K562 (cell line): ENCODE measurements around the gene POU3F1. TPM values are rescaled to one million over a fixed set of nuclear protein-coding genes. Genes with fewer than 3 reads are reported as not detected.
A peak's percentile ranks its signal among the peaks of the same experiment; 100 is the strongest.

Source experiments
- ARID3A ChIP-seq: IDR thresholded peaks from 2 replicates; pipeline ENCODE4 v1.6.1; 2012; ENCODE audit warnings: low read depth, low read length, improper control_type of control experiment, borderline replicate concordance
- BMI1 ChIP-seq: fragments of 150-350 bp; IDR thresholded peaks from 2 replicates; pipeline ENCODE4 v1.6.1; 2014; ENCODE audit warnings: low read length
- CHCHD3 ChIP-seq: fragments of 250-450 bp; sonication (Bioruptor Pico); IDR thresholded peaks from 2 replicates; pipeline ENCODE4 v2.1.2; 2022; ENCODE audit warnings: mild to moderate bottlenecking
- EGR1 ChIP-seq: fragments of 450-650 bp; conservative IDR thresholded peaks from 2 replicates; pipeline ENCODE4 v1.6.1; 2017; ENCODE audit warnings: mild to moderate bottlenecking
- EHMT2 ChIP-seq: fragments of 450-650 bp; IDR thresholded peaks from 2 replicates; pipeline ENCODE4 v1.6.1; 2018; ENCODE audit warnings: antibody characterized with exemption
- GATAD2B ChIP-seq: fragments of 450-650 bp; IDR thresholded peaks from 2 replicates; pipeline ENCODE4 v1.6.1; 2017; ENCODE audit warnings: mild to moderate bottlenecking, borderline replicate concordance
- HMG20B ChIP-seq: fragments of 250-450 bp; sonication (Bioruptor Pico); IDR thresholded peaks from 2 replicates; pipeline ENCODE4 v1.5.0; 2021; ENCODE audit warnings: mild to moderate bottlenecking
- JUND ChIP-seq, 2 experiments: IDR thresholded peaks; 2 replicates in 1 of 2; 3 replicates in 1 of 2; pipeline ENCODE4 v1.6.1; 2011; ENCODE audit warnings: borderline replicate concordance in 2 of 2, low read depth in 2 of 2, low read length in 2 of 2, improper control_type of control experiment in 1 of 2, missing biosample characterization in 1 of 2, missing genetic modification characterization in 1 of 2, missing genetic modification reagents in 1 of 2
- KDM2B ChIP-seq: fragments of 250-450 bp; sonication (Bioruptor Pico); IDR thresholded peaks from 2 replicates; pipeline ENCODE4 v1.8.0; 2021; ENCODE audit warnings: mild to moderate bottlenecking, moderate library complexity
- PCBP2 ChIP-seq: fragments of 200-400 bp; formaldehyde crosslinking; IDR thresholded peaks from 2 replicates; pipeline ENCODE4 v1.6.1; 2018; ENCODE audit warnings: low read length, low read depth, mild to moderate bottlenecking, moderate library complexity; ENCODE audit not compliant: poor library complexity, severe bottlenecking
- PTTG1 ChIP-seq: fragments of 450-650 bp; IDR thresholded peaks from 2 replicates; pipeline ENCODE4 v1.6.1; 2016; ENCODE audit warnings: low read depth, mild to moderate bottlenecking, missing genetic modification characterization, missing compliant biosample characterization
- SFPQ ChIP-seq: fragments of 200-400 bp; formaldehyde crosslinking; IDR thresholded peaks from 2 replicates; pipeline ENCODE4 v1.6.1; 2017; ENCODE audit warnings: mild to moderate bottlenecking, low read depth, low read length, moderate library complexity
- SMARCB1 ChIP-seq: IDR thresholded peaks from 2 replicates; pipeline ENCODE4 v1.6.1; 2011; ENCODE audit warnings: improper control_type of control experiment, low read depth; ENCODE audit not compliant: insufficient read length
- SNRNP70 ChIP-seq: fragments of 200-400 bp; formaldehyde crosslinking; optimal IDR thresholded peaks from 2 replicates; pipeline ENCODE3; 2017; ENCODE audit warnings: low read depth, low read length
- SP2 ChIP-seq: IDR thresholded peaks from 2 replicates; pipeline ENCODE4 v1.6.1; 2011; ENCODE audit warnings: mild to moderate bottlenecking, low read depth, low read length, moderate library complexity; ENCODE audit not compliant: poor library complexity, severe bottlenecking; ENCODE audit errors: extremely low read depth
- XRCC3 ChIP-seq: fragments of 450-650 bp; IDR thresholded peaks from 2 replicates; pipeline ENCODE4 v1.6.1; 2017; ENCODE audit warnings: mild to moderate bottlenecking, moderate library complexity
- ZEB2 ChIP-seq: fragments of 450-650 bp; IDR thresholded peaks from 2 replicates; pipeline ENCODE4 v1.6.1; 2016
- ZKSCAN3 ChIP-seq: fragments of 250-450 bp; sonication (Bioruptor Pico); IDR thresholded peaks from 2 replicates; pipeline ENCODE4 v1.4.0; 2020
- ZNF699 ChIP-seq: fragments of 250-450 bp; sonication (Bioruptor Pico); IDR thresholded peaks from 2 replicates; pipeline ENCODE4 v1.8.0; 2021; ENCODE audit warnings: mild to moderate bottlenecking, moderate library complexity; ENCODE audit not compliant: insufficient replicate concordance
- polyA plus RNA-seq, 8 experiments: library from polyadenylated mRNA; depleted of rRNA in 4 of 8; stranded (reverse) in 5 of 8; unstranded in 3 of 8; fragments of >200 nt; fragmentation: Nextera tagmentation in 2 of 8; fragmentation: Illumina TruSeq in 1 of 8; extraction: Ambion mirVana in 2 of 8; extraction: Trizol in 1 of 8; gene quantifications; 2 replicates each; pipeline versions ENCODE4 v1.2.1 to v1.2.3, GENCODE V29; 2011 to 2014; ENCODE audit warnings: inconsistent platforms in 1 of 8, missing spikeins in 1 of 8
- total RNA-seq, 7 experiments: library from RNA; depleted of rRNA in 6 of 7; stranded (reverse); fragments of >200 nt in 6 of 7; fragmentation: Illumina TruSeq in 2 of 7; extraction: Trizol in 2 of 7; gene quantifications; 2 replicates each; pipeline versions ENCODE4 v1.2.1 to v1.2.3, GENCODE V29; 2011 to 2021; ENCODE audit warnings: low replicate concordance in 1 of 7
- TF ChIP-seq, protein P1 (sequence below): fragments of 250-450 bp; sonication (Bioruptor Pico); IDR thresholded peaks from 2 replicates; pipeline ENCODE4 v1.4.0; 2020; ENCODE audit warnings: borderline replicate concordance

The POU3F1 gene
- total and polyA plus RNA-seq, 9 of the 15 experiments (the other 6 are each of a cell fraction or from before 2014, with no cell fraction given): 0.09 TPM; not detected in 8

DNA sequence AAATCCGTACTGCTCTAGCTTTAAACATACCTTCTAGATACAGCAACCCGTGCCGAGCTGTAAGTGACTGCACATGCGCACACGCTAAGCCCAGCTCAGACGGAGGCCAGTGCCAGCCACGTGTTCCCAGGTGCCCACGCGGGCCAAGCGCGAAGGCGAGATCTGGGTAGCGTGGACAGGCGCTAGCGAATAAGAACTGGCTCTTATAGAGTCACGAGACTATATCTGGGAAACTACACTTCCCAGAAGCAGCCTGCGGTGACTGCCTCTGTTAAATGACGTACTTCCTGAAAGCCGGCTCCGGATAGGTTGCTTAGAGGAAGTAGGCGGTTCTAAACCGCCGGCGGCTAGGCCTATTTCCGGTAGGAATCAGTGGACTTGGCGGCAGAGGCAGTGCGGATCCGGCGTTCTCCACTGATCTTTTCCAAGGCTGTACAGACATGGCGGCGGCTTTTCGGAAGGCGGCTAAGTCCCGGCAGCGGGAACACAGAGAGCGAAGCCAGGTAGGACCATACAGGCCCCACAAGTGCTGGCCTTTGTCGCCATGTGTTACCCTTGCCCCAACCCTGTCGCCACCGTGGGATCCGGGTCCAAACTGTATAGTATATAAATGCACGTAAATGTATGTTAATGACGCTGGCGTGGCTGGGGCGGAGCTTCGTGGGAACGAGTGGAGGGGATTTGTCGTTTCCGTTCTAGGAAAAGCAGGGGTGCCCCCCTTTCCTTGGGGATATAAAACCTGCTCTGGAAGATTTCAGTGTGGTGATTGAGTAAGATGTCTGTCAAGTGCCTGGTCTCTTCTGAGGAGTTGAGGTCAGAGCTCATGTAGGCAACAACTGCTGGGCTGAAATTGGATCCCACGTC, 34.0 kb downstream of the POU3F1 start, which contains the start of gene UTP11 (continued):
- peak; percentile 80 for TF ChIP-seq EGR1
- no peak for TF ChIP-seq EHMT2
- TF ChIP-seq CHCHD3 (CRISPR knock-in tag): 0 out of 2 replicates have a peak, but pooled peaks have one; percentile 70
- TF ChIP-seq KDM2B (CRISPR knock-in tag): peak; percentile 81; the same call in 1 of the 2 replicates
- no peak for TF ChIP-seq SFPQ
- TF ChIP-seq PCBP2: no peak
- TF ChIP-seq ZEB2: no peak
- no peak for TF ChIP-seq BMI1
- no peak for TF ChIP-seq ZNF699 (CRISPR knock-in tag)
- no peak for TF ChIP-seq HMG20B
- TF ChIP-seq GATAD2B: no peak; the same call in 1 of the 2 replicates
- 0 out of 2 replicates have a peak, but pooled peaks have one; percentile 20 for TF ChIP-seq ARID3A
- no peak for TF ChIP-seq SMARCB1
- TF ChIP-seq ZKSCAN3 (CRISPR knock-in tag): 0 out of 2 replicates have a peak, but pooled peaks have one; percentile 21
- TF ChIP-seq XRCC3: no peak
- peak; percentile 79 for TF ChIP-seq JUND (IDR thresholded peaks at IDR 0.05; ENCODE audit: borderline replicate concordance, low read depth, low read length)
- peak; percentile 80; the same call in 2 of the 3 replicates for TF ChIP-seq JUND (tag; IDR thresholded peaks at IDR 0.05; ENCODE audit: borderline replicate concordance, low read depth, low read length)
- TF ChIP-seq PTTG1: peak; percentile 72
- TF ChIP-seq, protein P1, sequence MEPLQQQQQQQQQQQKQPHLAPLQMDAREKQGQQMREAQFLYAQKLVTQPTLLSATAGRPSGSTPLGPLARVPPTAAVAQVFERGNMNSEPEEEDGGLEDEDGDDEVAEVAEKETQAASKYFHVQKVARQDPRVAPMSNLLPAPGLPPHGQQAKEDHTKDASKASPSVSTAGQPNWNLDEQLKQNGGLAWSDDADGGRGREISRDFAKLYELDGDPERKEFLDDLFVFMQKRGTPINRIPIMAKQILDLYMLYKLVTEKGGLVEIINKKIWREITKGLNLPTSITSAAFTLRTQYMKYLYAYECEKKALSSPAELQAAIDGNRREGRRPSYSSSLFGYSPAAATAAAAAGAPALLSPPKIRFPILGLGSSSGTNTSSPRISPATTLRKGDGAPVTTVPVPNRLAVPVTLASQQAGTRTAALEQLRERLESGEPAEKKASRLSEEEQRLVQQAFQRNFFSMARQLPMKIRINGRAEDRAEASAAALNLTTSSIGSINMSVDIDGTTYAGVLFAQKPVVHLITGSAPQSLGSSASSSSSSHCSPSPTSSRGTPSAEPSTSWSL (CRISPR knock-in tag): peak; percentile 85; the same call in 1 of the 2 replicates
- TF ChIP-seq SP2: peak; percentile 69
- TF ChIP-seq SNRNP70: no peak
